ENCODE data around the gene RALGPS1.

RALGPS1 gene

DNA sequence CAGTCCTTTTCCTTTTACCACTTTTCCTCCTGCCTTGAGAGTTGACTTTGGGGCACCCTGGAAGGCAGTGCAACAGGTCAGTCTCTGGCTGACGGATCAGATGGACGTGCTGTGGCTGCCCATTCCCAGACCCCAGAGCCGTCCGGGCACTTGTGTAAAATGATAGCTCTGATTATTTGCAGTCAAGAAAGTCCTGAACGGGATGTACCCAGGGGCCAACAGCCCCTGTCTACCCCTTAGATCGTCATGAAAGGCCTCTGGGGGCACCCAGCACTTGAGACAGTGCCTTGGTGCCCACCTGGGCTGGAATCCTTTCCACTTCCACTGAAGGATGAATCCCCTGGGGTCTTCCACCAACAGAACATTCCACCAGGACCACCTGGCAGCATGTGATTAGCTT lies 225.6 kb downstream of the RALGPS1 start:
- Histone ChIP-seq H3K27me3 (replicated peaks; ENCODE audit: insufficient read depth, low read length) (no peaks in the 10 kb centered on the region), H3K9me2 (replicated peaks; ENCODE audit: insufficient read depth, low read length) (no peaks in the 10 kb centered on the region), H3K4me1 (ENCODE audit: low read length) (no peaks in the 10 kb centered on the region), H3K27ac (ENCODE audit: low read length) (no peak overlapping the region), H3K36me3 (replicated peaks; ENCODE audit: insufficient read depth, low read length) (no peaks in the 10 kb centered on the region), H3K79me2 (ENCODE audit: low read length) (no peaks in the 10 kb centered on the region), H3K9me3 (replicated peaks; ENCODE audit: insufficient read depth, low read length) (no peaks in the 10 kb centered on the region), H4K20me1 (ENCODE audit: insufficient read depth, low read length) (no peaks in the 10 kb centered on the region), H3F3A (ENCODE audit: insufficient read depth, low read length) (no peaks in the 10 kb centered on the region), H3K9ac (ENCODE audit: low read length) (no peak overlapping the region), H3K4me2 (ENCODE audit: low read depth, low read length) (no peak overlapping the region), H3K4me3 (ENCODE audit: low read length) (no peak overlapping the region), H2AFZ (ENCODE audit: low read length) (no peak overlapping the region)
- no peak for DNase-seq
- TF ChIP-seq EZH2phosphoT487 (IDR thresholded peaks at IDR 0.05; ENCODE audit: low read length) (no peak), EZH2 (optimal IDR thresholded peaks at IDR 0.05; ENCODE audit: low read depth, low read length) (no peak)
- TF ChIP-seq, protein P1, sequence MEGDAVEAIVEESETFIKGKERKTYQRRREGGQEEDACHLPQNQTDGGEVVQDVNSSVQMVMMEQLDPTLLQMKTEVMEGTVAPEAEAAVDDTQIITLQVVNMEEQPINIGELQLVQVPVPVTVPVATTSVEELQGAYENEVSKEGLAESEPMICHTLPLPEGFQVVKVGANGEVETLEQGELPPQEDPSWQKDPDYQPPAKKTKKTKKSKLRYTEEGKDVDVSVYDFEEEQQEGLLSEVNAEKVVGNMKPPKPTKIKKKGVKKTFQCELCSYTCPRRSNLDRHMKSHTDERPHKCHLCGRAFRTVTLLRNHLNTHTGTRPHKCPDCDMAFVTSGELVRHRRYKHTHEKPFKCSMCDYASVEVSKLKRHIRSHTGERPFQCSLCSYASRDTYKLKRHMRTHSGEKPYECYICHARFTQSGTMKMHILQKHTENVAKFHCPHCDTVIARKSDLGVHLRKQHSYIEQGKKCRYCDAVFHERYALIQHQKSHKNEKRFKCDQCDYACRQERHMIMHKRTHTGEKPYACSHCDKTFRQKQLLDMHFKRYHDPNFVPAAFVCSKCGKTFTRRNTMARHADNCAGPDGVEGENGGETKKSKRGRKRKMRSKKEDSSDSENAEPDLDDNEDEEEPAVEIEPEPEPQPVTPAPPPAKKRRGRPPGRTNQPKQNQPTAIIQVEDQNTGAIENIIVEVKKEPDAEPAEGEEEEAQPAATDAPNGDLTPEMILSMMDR (IDR thresholded peaks at IDR 0.05; ENCODE audit: low read length), result no peak

DNA sequence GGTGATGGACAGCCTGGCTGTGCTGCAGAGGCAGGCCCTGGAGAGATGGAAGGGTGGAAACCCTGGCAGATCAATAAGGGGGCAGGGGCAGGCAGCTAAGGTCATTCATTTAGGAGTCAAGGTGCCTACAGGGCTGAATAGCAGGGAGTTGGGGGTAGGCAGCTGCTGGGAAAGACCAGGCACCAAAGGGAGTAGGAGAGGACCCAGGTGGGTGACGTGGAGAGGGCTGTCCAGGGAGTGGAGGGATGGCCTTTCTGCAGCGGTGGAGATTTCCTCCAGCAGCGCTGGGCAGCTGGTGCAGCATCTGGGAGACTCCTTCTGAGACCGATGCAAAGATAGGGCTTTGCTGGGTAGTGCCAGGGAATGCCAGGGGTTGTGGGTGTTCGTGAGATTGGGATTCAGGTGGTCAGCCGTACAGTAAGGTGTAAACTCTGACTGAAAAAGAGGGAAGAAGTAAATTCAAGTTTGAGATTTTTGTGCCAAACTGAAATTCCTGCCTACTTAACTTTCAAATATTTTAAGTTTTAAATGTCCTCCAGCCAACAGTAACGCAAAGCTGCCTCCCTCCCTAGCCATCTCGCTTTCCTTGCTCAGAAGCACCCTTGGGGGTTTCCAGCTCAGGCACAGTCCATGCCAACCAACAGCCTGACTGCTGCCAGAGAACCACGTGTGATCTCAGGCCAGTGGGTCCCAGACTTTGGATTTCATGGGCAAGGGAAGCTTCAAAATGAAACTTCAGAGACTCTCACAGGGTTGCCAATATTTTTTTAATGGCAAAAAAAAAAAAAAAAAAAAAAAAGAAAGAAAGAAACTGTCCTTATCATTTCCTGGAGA lies 226.5 kb downstream of the RALGPS1 start:
- no peaks in the 10 kb centered on the region for H3K79me2 ChIP-seq (ENCODE audit: low read length)
- DNase-seq, result no peak
- H3K9ac ChIP-seq (ENCODE audit: low read length), result no peak overlapping the region
- H4K20me1 ChIP-seq (ENCODE audit: insufficient read depth, low read length), result no peaks in the 10 kb centered on the region
- H3K9me3 ChIP-seq (replicated peaks; ENCODE audit: insufficient read depth, low read length), result no peaks in the 10 kb centered on the region
- no peak overlapping the region for H3K4me3 ChIP-seq (ENCODE audit: low read length)
- H3F3A ChIP-seq (ENCODE audit: insufficient read depth, low read length), result no peaks in the 10 kb centered on the region
- H3K4me1 ChIP-seq (ENCODE audit: low read length), result no peaks in the 10 kb centered on the region
- no peaks in the 10 kb centered on the region for H3K27me3 ChIP-seq (replicated peaks; ENCODE audit: insufficient read depth, low read length)
- H2AFZ ChIP-seq (ENCODE audit: low read length), result no peak overlapping the region
- TF ChIP-seq, protein P1 (IDR thresholded peaks at IDR 0.05; ENCODE audit: low read length), result no peak
- H3K36me3 ChIP-seq (replicated peaks; ENCODE audit: insufficient read depth, low read length), result no peaks in the 10 kb centered on the region
- no peak overlapping the region for H3K27ac ChIP-seq (ENCODE audit: low read length)
- H3K4me2 ChIP-seq (ENCODE audit: low read depth, low read length), result no peak overlapping the region
- H3K9me2 ChIP-seq (replicated peaks; ENCODE audit: insufficient read depth, low read length), result no peaks in the 10 kb centered on the region

DNA sequence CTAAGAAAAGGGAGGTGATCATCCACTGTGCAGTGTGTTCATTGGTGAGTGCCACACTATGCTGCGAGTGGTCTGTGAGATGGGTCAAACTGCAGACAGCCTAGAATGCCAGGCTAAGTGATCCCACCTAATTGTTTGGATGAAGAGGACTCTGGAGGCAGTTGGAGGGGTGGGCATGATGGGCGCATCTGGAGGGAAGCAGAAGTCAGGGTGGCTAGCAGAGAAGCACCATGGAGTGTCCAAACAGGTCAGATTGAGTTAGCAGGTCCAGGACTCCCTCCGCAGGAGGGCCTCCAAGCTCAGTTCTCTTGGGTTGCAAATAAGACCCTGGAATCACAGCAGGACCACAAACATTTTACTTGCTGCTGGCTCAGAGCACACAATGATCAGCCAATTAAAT lies 227.7 kb downstream of the RALGPS1 start:
- H3F3A ChIP-seq (ENCODE audit: insufficient read depth, low read length), result no peaks in the 10 kb centered on the region
- no peak overlapping the region for H3K4me2 ChIP-seq (ENCODE audit: low read depth, low read length)
- H3K27ac ChIP-seq (ENCODE audit: low read length), result no peak overlapping the region
- H3K27me3 ChIP-seq (replicated peaks; ENCODE audit: insufficient read depth, low read length), result no peaks in the 10 kb centered on the region
- no peaks in the 10 kb centered on the region for H4K20me1 ChIP-seq (ENCODE audit: insufficient read depth, low read length)
- H3K9me2 ChIP-seq (replicated peaks; ENCODE audit: insufficient read depth, low read length), result no peaks in the 10 kb centered on the region
- no peak overlapping the region for H3K9ac ChIP-seq (ENCODE audit: low read length)
- no peak for TF ChIP-seq EZH2phosphoT487 (IDR thresholded peaks at IDR 0.05; ENCODE audit: low read length)
- TF ChIP-seq EZH2 (optimal IDR thresholded peaks at IDR 0.05; ENCODE audit: low read depth, low read length), result no peak
- no peak overlapping the region for H3K4me3 ChIP-seq (ENCODE audit: low read length)
- no peaks in the 10 kb centered on the region for H3K4me1 ChIP-seq (ENCODE audit: low read length)
- DNase-seq, result no peak
- no peaks in the 10 kb centered on the region for H3K79me2 ChIP-seq (ENCODE audit: low read length)
- H2AFZ ChIP-seq (ENCODE audit: low read length), result no peak overlapping the region
- no peaks in the 10 kb centered on the region for H3K9me3 ChIP-seq (replicated peaks; ENCODE audit: insufficient read depth, low read length)
- no peaks in the 10 kb centered on the region for H3K36me3 ChIP-seq (replicated peaks; ENCODE audit: insufficient read depth, low read length)

DNA sequence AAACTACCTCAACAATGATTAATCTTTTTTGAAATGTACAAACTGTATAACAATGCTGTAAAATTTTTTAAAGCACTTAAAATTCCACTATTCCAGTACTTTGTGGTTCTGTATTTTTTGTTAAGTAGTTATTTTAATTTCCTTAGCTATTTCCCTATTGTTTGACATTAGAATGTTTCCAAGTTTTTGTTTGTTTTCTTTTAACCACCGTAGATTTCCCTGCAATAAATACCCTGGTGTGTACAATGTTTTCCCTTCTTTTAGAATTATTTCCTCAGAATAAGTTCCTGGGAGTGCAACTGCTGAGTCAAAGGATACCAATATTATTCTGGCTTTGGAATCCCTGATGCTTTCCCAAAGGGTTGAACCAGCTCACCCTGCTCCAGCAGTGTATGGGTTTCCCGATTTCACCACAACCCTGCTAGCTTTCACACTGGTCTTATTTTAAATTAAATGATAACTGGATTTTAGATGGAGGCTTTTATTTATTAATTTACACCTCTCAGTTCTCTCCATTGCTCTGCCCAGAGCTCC lies 228.4 kb downstream of the RALGPS1 start:
- H3K4me3 ChIP-seq (ENCODE audit: low read length), result no peak overlapping the region
- H3K79me2 ChIP-seq (ENCODE audit: low read length), result no peaks in the 10 kb centered on the region
- TF ChIP-seq EZH2phosphoT487 (IDR thresholded peaks at IDR 0.05; ENCODE audit: low read length) (no peak), EZH2 (optimal IDR thresholded peaks at IDR 0.05; ENCODE audit: low read depth, low read length) (no peak)
- TF ChIP-seq, protein P1 (IDR thresholded peaks at IDR 0.05; ENCODE audit: low read length), result no peak
- no peak overlapping the region for H3K4me2 ChIP-seq (ENCODE audit: low read depth, low read length)
- no peaks in the 10 kb centered on the region for H3K27me3 ChIP-seq (replicated peaks; ENCODE audit: insufficient read depth, low read length)
- H3K27ac ChIP-seq (ENCODE audit: low read length), result no peak overlapping the region
- no peaks in the 10 kb centered on the region for H3K9me2 ChIP-seq (replicated peaks; ENCODE audit: insufficient read depth, low read length)
- H2AFZ ChIP-seq (ENCODE audit: low read length), result no peak overlapping the region
- H3F3A ChIP-seq (ENCODE audit: insufficient read depth, low read length), result no peaks in the 10 kb centered on the region
- H3K36me3 ChIP-seq (replicated peaks; ENCODE audit: insufficient read depth, low read length), result no peaks in the 10 kb centered on the region
- no peaks in the 10 kb centered on the region for H3K4me1 ChIP-seq (ENCODE audit: low read length)
- H3K9me3 ChIP-seq (replicated peaks; ENCODE audit: insufficient read depth, low read length), result no peaks in the 10 kb centered on the region
- no peaks in the 10 kb centered on the region for H4K20me1 ChIP-seq (ENCODE audit: insufficient read depth, low read length)
- no peak for DNase-seq
- H3K9ac ChIP-seq (ENCODE audit: low read length), result no peak overlapping the region
